Thoracic aorta (tissue), 2 donors: ENCODE measurements around the gene KCNQ5. TPM values are rescaled to one million over a fixed set of nuclear protein-coding genes. Genes with fewer than 3 reads are reported as not detected.

Experiments used
- ATAC-seq: fragments of 150-250 bp; one replicate; pipeline ENCODE4 v1.8.0; 2017; ENCODE audit warnings: low read depth; ENCODE audit not compliant: insufficient number of reproducible peaks, low FRiP score
- DNase-seq: peaks from one replicate; pipeline ENCODE4 v3.0.0-alpha.2; 2020; ENCODE audit warnings: low spot score
- H3K27ac ChIP-seq, 2 donors: fragments of 200-600 bp; sonication (generic); 1 replicate in 1 of 2; 2 replicates in 1 of 2; pipeline ENCODE4 v1.5.1; 2016; ENCODE audit warnings: mild to moderate bottlenecking in 2 of 2, moderate library complexity in 2 of 2
- H3K27me3 ChIP-seq: fragments of 200-600 bp; sonication (generic); replicated peaks from 2 replicates; pipeline ENCODE4 v1.6.0; 2016; ENCODE audit warnings: mild to moderate bottlenecking; ENCODE audit not compliant: insufficient read depth
- H3K36me3 ChIP-seq: fragments of 200-600 bp; sonication (generic); one replicate; pipeline ENCODE4 v1.5.1; 2016
- H3K4me1 ChIP-seq, 2 donors: fragments of 200-600 bp; sonication (generic); 1 replicate in 1 of 2; 2 replicates in 1 of 2; pipeline versions ENCODE4 v1.5.1 to v1.6.0; 2016; ENCODE audit warnings: low read depth in 2 of 2, mild to moderate bottlenecking in 1 of 2; ENCODE audit not compliant: control insufficient read depth in 1 of 2
- H3K4me3 ChIP-seq: fragments of 200-600 bp; sonication (generic); 2 replicates; pipeline ENCODE4 v1.5.1; 2016; ENCODE audit warnings: mild to moderate bottlenecking
- H3K9me3 ChIP-seq: fragments of 200-600 bp; sonication (generic); 2 replicates; pipeline ENCODE4 v1.5.1; 2016
- total RNA-seq, 2 donors: library from RNA; depleted of rRNA; stranded (reverse); fragments of >200 nt; gene quantifications; one replicate each; pipeline versions ENCODE4 v1.1.0 to v1.2.3, GENCODE V29; 2016
- TF ChIP-seq, protein P1 (sequence below): fragments of 200-600 bp; sonication (generic); IDR thresholded peaks from one replicate; pipeline ENCODE4 v1.5.1; 2019; ENCODE audit warnings: antibody characterized with exemption

Gene KCNQ5
- total RNA-seq, 2 donors from 2014 or later, result 7.3 to 8.5 TPM

- DNase-seq (no peak), ATAC-seq (no peak)
- Histone ChIP-seq H3K4me3 (no peak overlapping the region), H3K4me1 (peaks cover 46 to 58% of the 10 kb centered on the region in 2 donors), H3K27me3 (no peaks in the 10 kb centered on the region), H3K36me3 (no peaks in the 10 kb centered on the region), H3K9me3 (no peaks in the 10 kb centered on the region), H3K27ac (peak overlapping the region in 1 of 2 donors; percentile 39)
- TF ChIP-seq, protein P1, sequence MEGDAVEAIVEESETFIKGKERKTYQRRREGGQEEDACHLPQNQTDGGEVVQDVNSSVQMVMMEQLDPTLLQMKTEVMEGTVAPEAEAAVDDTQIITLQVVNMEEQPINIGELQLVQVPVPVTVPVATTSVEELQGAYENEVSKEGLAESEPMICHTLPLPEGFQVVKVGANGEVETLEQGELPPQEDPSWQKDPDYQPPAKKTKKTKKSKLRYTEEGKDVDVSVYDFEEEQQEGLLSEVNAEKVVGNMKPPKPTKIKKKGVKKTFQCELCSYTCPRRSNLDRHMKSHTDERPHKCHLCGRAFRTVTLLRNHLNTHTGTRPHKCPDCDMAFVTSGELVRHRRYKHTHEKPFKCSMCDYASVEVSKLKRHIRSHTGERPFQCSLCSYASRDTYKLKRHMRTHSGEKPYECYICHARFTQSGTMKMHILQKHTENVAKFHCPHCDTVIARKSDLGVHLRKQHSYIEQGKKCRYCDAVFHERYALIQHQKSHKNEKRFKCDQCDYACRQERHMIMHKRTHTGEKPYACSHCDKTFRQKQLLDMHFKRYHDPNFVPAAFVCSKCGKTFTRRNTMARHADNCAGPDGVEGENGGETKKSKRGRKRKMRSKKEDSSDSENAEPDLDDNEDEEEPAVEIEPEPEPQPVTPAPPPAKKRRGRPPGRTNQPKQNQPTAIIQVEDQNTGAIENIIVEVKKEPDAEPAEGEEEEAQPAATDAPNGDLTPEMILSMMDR, result no peak
These were observed 242.9 kb downstream of the KCNQ5 start for GRCh38 chr6:72864799-72865198.

GRCh38 chr6:72865467-72865866, 243.6 kb downstream of the KCNQ5 start:
- H3K9me3 ChIP-seq, result no peaks in the 10 kb centered on the region
- ATAC-seq (no peak), DNase-seq (no peak)
- H3K4me1 ChIP-seq, result peaks cover 46 to 58% of the 10 kb centered on the region in 2 donors
- H3K4me3 ChIP-seq, result no peak overlapping the region
- TF ChIP-seq, protein P1, result no peak
- H3K27ac ChIP-seq, result peak overlapping the region in 1 of 2 donors; percentile 39
- no peaks in the 10 kb centered on the region for H3K27me3 ChIP-seq
- no peaks in the 10 kb centered on the region for H3K36me3 ChIP-seq

DNA sequence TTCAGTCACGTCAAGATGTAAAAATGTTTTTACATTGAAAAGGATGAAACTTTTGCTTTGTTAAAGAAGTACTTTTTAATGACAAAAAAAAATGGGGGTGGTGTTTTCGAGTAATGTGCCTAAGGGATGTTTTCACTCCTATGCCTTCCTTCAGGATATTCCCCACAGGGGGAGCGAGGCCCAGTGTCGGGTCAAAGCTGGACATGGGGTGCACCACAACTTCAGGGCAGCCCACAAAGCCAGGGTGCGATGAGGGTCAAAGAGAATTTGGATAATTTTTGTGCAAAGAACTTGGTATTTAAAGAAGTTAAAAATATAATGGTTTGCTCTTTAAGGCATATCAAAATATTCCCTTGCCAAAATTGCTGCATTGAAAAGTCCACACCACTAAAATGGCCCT, 247.8 kb downstream of the KCNQ5 start:
- Histone ChIP-seq H3K27ac (no peak overlapping the region), H3K9me3 (no peaks in the 10 kb centered on the region), H3K4me1 (peaks cover 13 to 19% of the 10 kb centered on the region in 2 donors), H3K36me3 (no peaks in the 10 kb centered on the region), H3K4me3 (no peak overlapping the region), H3K27me3 (no peaks in the 10 kb centered on the region)
- no peak for DNase-seq
- TF ChIP-seq, protein P1, result no peak
- no peak for ATAC-seq

- H3K27ac ChIP-seq, result no peak overlapping the region
- H3K4me1 ChIP-seq, result no peaks in the 10 kb centered on the region
- no peaks in the 10 kb centered on the region for H3K27me3 ChIP-seq
- H3K9me3 ChIP-seq, result no peaks in the 10 kb centered on the region
- DNase-seq, result no peak
- no peak for ATAC-seq
- TF ChIP-seq, protein P1, result no peak
- H3K4me3 ChIP-seq, result no peak overlapping the region
- no peaks in the 10 kb centered on the region for H3K36me3 ChIP-seq
These were observed 251.6 kb downstream of the KCNQ5 start for GRCh38 chr6:72873433-72873832.

DNA sequence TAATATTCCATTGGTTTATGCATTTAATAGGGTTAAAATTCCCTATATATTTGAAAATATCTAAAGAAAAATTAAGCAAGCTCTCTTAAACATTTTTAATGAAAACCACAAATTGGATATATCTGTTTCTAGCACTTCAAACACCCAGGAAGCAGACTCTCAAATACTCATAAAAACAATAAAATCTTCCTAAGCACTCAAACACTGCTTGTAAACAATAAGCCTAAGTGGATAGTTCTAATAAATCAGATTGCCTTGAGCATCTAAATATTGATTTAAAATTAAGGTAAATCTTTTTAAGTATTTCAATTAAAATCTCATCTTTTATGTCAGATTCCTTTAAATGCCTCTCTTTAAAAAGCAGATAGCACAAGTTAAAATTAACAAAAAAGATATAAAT, 254.4 kb downstream of the KCNQ5 start:
- Histone ChIP-seq H3K4me3 (no peak overlapping the region), H3K36me3 (no peaks in the 10 kb centered on the region), H3K27me3 (no peaks in the 10 kb centered on the region), H3K27ac (no peak overlapping the region), H3K9me3 (no peaks in the 10 kb centered on the region), H3K4me1 (no peaks in the 10 kb centered on the region)
- TF ChIP-seq, protein P1, result no peak
- ATAC-seq, result no peak
- no peak for DNase-seq
